Measurements from ENCODE around the gene GAN. TPM values are rescaled to one million over a fixed set of nuclear protein-coding genes. Genes with fewer than 3 reads are reported as not detected.
"Not testable (repeated sequence)": the region's sequence is repeated elsewhere in the genome, so short reads cannot be mapped to it uniquely, and the experiment has no call there.

GAN gene
- total and polyA plus RNA-seq, 10 donors = 0.54 to 10.3 (median 6.1) TPM

DNA sequence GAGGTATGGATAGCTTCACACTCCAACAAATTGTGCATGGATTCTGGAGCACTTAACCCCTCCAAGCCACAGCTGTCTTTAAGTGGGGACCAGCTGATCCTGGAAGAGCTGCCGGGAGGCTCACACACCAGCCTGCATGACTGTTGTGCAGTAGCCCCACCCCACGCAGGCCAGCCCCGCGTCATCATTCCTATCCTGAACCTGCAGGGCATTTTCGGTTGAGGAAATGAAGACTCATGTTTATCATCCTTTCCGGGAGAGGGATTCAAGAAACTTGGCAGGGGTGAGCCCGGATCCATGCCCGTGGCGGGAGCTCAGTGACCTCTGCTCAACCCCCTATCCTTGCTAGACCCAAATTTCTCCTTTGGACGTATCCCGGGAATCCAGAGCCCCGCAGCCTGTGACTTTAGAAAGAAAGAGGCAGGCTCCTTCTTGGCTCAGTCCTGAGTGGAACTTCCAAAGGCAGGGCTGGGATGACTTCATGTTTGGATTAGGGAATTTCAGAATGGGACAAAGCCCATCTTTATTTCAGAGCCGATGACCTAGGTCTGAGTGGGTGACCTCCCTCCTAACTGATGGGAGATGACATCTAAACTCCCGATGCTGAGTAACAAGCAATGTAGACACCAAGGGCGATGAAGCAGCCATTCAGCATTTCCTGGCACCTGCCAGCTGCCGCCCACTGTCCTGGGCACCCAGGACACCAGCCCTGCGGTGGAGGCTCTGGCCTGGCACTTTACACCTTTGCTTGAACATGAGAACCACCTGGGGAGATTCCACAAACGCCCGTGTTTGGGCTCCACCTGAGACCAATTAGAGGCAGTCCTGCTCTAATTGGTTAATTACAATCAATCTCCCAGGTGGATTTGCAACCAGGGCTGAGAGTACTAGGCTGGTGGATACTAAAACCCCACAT is 86.5 kb downstream of the GAN start:
- Histone ChIP-seq H3K4me3 (no peak overlapping the region), H3K4me1 (peaks cover 7 to 29% (median 14%) of the 10 kb centered on the region in 6 donors), H3K27me3 (replicated peaks in 1 of 7) (no peaks in the 10 kb centered on the region), H3K27ac (peak overlapping the region in 2 of 8 donors; percentile 14 to 19), H3K36me3 (no peaks in the 10 kb centered on the region), H3K9me3 (peaks cover 0 to 8% (median 3%) of the 10 kb centered on the region in 8 donors)
- WGBS, 5 donors = 63 to 82% (median 73%) methylated on average over 18 to 19 of the region's 19 CpGs
- intact Hi-C loops (cut with DNase I; ENCODE audit: low total_unique reads) = loop anchor here (5.0 kb wide), 1 partner anchor 321 kb away; no protein-coding TSS in a partner anchor
- no peak for DNase-seq
- TF ChIP-seq POLR2AphosphoS5 (IDR thresholded peaks at IDR 0.05) (peak in 2 of 3 donors; percentile 34 to 51), POLR2A (IDR thresholded peaks at IDR 0.05) (no peak)

DNA sequence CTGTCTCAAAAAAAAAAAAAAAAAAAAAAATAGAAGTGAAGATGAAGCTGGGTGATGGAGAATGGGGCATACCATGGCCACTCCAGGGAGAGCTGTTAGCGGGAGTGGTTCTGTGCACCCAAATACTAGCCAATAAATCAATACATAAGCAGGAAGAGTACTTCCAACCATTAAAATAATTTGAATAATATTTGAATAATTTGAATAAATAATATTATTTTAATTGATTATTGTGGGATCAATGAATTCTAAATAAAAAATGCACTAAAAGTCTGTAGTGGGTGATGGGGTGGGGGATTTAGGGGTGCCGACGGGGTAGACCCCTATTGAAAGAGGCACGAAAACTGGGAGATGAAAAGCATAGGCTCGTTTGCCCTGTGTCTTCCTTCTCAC is 88.4 kb downstream of the GAN start:
- intact Hi-C loops (cut with DNase I; ENCODE audit: low total_unique reads) = loop anchor here (5.0 kb wide), 1 partner anchor 319 kb away; no protein-coding TSS in a partner anchor
- Histone ChIP-seq H3K27ac (peak overlapping the region in 3 of 8 donors; percentile 4 to 58 (median 25)), H3K9me3 (peaks cover 0 to 8% (median 3%) of the 10 kb centered on the region in 8 donors), H3K27me3 (replicated peaks in 1 of 7) (no peaks in the 10 kb centered on the region), H3K4me1 (peaks cover 7 to 26% (median 12%) of the 10 kb centered on the region in 6 donors), H3K4me3 (peak overlapping the region in 1 of 8 donors; percentile 59), H3K36me3 (no peaks in the 10 kb centered on the region)
- TF ChIP-seq, protein P1, sequence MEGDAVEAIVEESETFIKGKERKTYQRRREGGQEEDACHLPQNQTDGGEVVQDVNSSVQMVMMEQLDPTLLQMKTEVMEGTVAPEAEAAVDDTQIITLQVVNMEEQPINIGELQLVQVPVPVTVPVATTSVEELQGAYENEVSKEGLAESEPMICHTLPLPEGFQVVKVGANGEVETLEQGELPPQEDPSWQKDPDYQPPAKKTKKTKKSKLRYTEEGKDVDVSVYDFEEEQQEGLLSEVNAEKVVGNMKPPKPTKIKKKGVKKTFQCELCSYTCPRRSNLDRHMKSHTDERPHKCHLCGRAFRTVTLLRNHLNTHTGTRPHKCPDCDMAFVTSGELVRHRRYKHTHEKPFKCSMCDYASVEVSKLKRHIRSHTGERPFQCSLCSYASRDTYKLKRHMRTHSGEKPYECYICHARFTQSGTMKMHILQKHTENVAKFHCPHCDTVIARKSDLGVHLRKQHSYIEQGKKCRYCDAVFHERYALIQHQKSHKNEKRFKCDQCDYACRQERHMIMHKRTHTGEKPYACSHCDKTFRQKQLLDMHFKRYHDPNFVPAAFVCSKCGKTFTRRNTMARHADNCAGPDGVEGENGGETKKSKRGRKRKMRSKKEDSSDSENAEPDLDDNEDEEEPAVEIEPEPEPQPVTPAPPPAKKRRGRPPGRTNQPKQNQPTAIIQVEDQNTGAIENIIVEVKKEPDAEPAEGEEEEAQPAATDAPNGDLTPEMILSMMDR (IDR thresholded peaks at IDR 0.05 in 8 of 11, conservative IDR thresholded peaks at IDR 0.05 in 3 of 11) = no peak
- no peak for TF ChIP-seq POLR2A (IDR thresholded peaks at IDR 0.05)
- no peak for TF ChIP-seq POLR2AphosphoS5 (IDR thresholded peaks at IDR 0.05)
- WGBS, 5 donors = 20 to 22% (median 22%) methylated on average over 5 of the region's 5 CpGs
- no peak for DNase-seq

DNA sequence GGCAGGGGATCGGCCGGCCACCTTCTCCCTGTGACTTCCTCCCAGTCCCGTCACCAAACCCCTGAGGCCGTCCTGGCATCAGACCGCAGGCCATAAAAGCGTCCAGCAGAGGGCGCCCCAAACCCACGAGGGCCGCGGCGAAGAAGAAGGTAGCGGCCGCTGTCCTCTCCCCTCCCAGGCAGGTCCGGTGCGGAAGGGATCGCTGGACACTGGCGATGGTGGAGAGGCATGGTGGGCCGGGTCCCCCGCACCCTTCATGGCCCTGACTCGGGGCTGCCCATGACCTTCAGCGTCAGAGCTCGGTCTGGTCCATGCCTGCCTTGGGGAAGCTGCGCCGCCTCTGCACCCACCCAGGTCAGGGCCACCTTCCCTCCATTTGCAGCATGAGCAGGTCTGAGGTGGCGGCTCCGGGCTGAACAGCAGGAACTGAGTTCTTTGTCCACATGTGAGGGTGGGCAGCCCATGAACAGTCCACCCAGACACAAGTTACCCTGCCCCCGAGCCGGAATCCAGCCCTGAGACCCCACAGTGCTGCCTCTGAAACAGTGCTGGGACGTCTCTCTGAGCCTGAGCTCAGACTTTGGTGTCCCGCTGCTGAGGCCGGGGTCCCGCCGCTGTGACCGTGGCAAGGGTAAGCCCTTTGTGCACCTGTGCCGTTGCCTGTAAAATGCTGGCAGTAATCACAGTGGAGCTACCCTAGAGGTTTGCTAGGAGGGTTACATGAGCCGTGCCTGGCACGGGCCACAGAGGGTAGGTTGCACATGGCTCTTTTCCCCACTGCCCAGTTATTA is 89.0 kb downstream of the GAN start:
- 23 to 46% (median 27%) methylated on average over 18 to 37 of the region's 37 CpGs for WGBS, 5 donors
- Histone ChIP-seq H3K27me3 (replicated peaks in 1 of 7) (no peaks in the 10 kb centered on the region), H3K9me3 (peaks cover 0 to 8% (median 3%) of the 10 kb centered on the region in 8 donors), H3K27ac (peak overlapping the region in 3 of 8 donors; percentile 4 to 58 (median 25)), H3K36me3 (no peaks in the 10 kb centered on the region), H3K4me1 (peaks cover 7 to 26% (median 12%) of the 10 kb centered on the region in 6 donors), H3K4me3 (peak overlapping the region in 3 of 8 donors; percentile 22 to 59 (median 24))
- intact Hi-C loops (cut with DNase I; ENCODE audit: low total_unique reads) = loop anchor here (5.0 kb wide), 1 partner anchor 319 kb away; no protein-coding TSS in a partner anchor
- TF ChIP-seq POLR2A (IDR thresholded peaks at IDR 0.05) (no peak), POLR2AphosphoS5 (IDR thresholded peaks at IDR 0.05) (peak; percentile 80 to 86 (median 84))
- TF ChIP-seq, protein P1 (IDR thresholded peaks at IDR 0.05 in 8 of 11, conservative IDR thresholded peaks at IDR 0.05 in 3 of 11) = peak; percentile 96 to 98 (median 97)
- peak; percentile 97 for DNase-seq

DNA sequence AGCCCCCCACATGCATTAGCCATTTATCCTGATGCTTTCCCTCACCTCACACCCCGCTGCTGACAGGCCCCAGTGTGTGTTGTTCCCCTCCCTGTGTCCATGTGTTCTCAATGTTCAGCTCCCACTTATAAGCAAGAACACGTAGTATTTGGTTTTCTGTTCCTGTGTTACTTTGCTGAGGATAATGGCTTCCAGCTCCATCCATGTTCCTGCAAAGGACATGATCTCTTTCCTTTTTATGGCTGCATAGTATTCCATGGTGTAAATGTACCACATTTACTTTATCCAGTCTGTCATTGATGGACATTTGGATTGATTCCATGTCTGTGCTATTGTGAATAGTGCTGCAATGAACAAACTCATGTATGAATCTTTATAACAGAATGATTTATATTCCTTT is 90.2 kb downstream of the GAN start:
- intact Hi-C loops (cut with DNase I; ENCODE audit: low total_unique reads); H3K4me3 ChIP-seq; H3K27me3 ChIP-seq (replicated peaks in 1 of 7); DNase-seq; H3K27ac ChIP-seq; H3K36me3 ChIP-seq; H3K9me3 ChIP-seq: not testable (repeated sequence)
- H3K4me1 ChIP-seq = peaks cover 7 to 26% (median 12%) of the 10 kb centered on the region in 6 donors
- WGBS, 5 donors = 63 to 97% (median 90%) methylated on average over 2 of the region's 2 CpGs

All from spleen (tissue), 11 donors.